HepG2 (cell line): ENCODE results near the gene GSC2. TPM values are rescaled to one million over a fixed set of nuclear protein-coding genes. Genes with fewer than 3 reads are reported as not detected.

ENCODE experiments used
- ARHGAP35 ChIP-seq: sonication (generic); formaldehyde crosslinking; IDR thresholded peaks from 2 replicates; pipeline ENCODE4 v1.9.0; 2022; ENCODE audit warnings: mild to moderate bottlenecking, inconsistent platforms, moderate library complexity, missing genetic modification reagents, borderline replicate concordance
- KDM2A ChIP-seq: sonication (generic); formaldehyde crosslinking; IDR thresholded peaks from 2 replicates; pipeline ENCODE4 v1.4.0; 2020; ENCODE audit warnings: low read depth, missing genetic modification reagents, borderline replicate concordance
- MAF1 ChIP-seq: sonication (generic); formaldehyde crosslinking; IDR thresholded peaks from 2 replicates; pipeline ENCODE4 v1.5.0; 2020; ENCODE audit warnings: missing genetic modification reagents, borderline replicate concordance
- MIXL1 ChIP-seq: IDR thresholded peaks from 2 replicates; pipeline ENCODE4 v1.6.1; 2016
- RERE ChIP-seq: IDR thresholded peaks from 2 replicates; pipeline ENCODE4 v1.6.1; 2016; ENCODE audit warnings: low read depth, missing genetic modification reagents, missing compliant biosample characterization
- ZBTB2 ChIP-seq: sonication (generic); formaldehyde crosslinking; IDR thresholded peaks from 2 replicates; pipeline ENCODE4 v1.8.0; 2022; ENCODE audit warnings: low read depth, missing genetic modification reagents
- ZNF567 ChIP-seq: sonication (generic); formaldehyde crosslinking; IDR thresholded peaks from 2 replicates; pipeline ENCODE4 v1.8.1; 2023; ENCODE audit warnings: mild to moderate bottlenecking, missing genetic modification reagents, borderline replicate concordance
- ZNF784 ChIP-seq: sonication (generic); formaldehyde crosslinking; IDR thresholded peaks from 2 replicates; pipeline ENCODE4 v1.5.1; 2020; ENCODE audit warnings: missing genetic modification reagents, mild to moderate bottlenecking, borderline replicate concordance
- polyA plus RNA-seq, 8 experiments: library from polyadenylated mRNA; depleted of rRNA in 3 of 8; stranded (reverse) in 7 of 8; unstranded in 1 of 8; fragments of >200 nt; fragmentation: Illumina TruSeq in 4 of 8; extraction: Trizol in 4 of 8; gene quantifications; 2 replicates each; pipeline versions ENCODE4 v1.2.1 to v1.2.3, GENCODE V29; 2011 to 2016; ENCODE audit warnings: low read depth in 4 of 8, missing spikeins in 1 of 8, mixed read lengths in 1 of 8; ENCODE audit not compliant: insufficient read depth in 1 of 8
- total RNA-seq, 5 experiments: library from RNA; depleted of rRNA; stranded (reverse); fragments of >200 nt; fragmentation: Illumina TruSeq; extraction: Trizol; gene quantifications; 2 replicates each; pipeline ENCODE4 v1.2.3, GENCODE V29; 2016; ENCODE audit warnings: low read depth in 1 of 5

Gene GSC2
- total and polyA plus RNA-seq, 2 of the 13 experiments (the other 11 are each of a cell fraction or from before 2014, with no cell fraction given), result not detected

- TF ChIP-seq ZBTB2 (CRISPR knock-in tag) (no peak), KDM2A (no peak), ZNF567 (CRISPR knock-in tag) (no peak), ARHGAP35 (CRISPR knock-in tag) (no peak), MAF1 (CRISPR knock-in tag) (no peak), MIXL1 (CRISPR knock-in tag) (no peak), RERE (no peak), ZNF784 (CRISPR knock-in tag) (0 out of 2 replicates have a peak, but pooled peaks have one; percentile 62)
- TF ChIP-seq, all 625 proteins: peak for 21
These were observed 25.6 kb upstream of the GSC2 start (continued) for GRCh38 chr22:19175602-19176174.
